ENCODE data around the gene ROCK2.

ROCK2 gene

DNA sequence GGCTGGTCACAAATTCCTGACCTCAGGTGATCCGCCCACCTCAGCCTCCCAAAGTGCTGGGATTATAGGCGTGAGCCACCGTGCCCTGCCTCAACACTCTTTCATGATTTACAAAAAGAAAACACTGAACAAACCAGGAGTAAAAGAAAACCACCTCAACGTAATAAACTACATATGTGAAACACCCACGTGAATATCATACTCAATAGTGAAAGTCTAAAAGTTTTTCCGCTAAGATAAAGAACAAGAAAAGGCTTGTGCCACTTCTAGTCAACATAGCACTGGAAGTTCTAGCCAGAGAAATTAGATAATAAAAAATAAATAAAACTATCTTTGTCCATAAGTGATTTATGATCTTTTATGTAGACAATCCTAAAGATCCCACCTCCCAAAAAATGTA, 68.5 kb downstream of the ROCK2 start:
- ChIA-PET CTCF (no interaction called here), POLR2A (no interaction called here)
- 0 out of 2 replicates have a peak, but pooled peaks cover 3% of the 10 kb centered on the region for H3K4me1 ChIP-seq (ENCODE audit: control insufficient read depth, insufficient read depth, low read length)
- no peaks in the 10 kb centered on the region for H3K9me3 ChIP-seq (ENCODE audit: control insufficient read depth, insufficient read depth, low read depth, low read length)
- H3K4me3 ChIP-seq (ENCODE audit: low read depth, low read length) = no peak overlapping the region
- TF ChIP-seq ZFHX2 (tag by site-specific recombination; conservative IDR thresholded peaks at IDR 0.05) = no peak
- TF ChIP-seq ZXDB (tag by site-specific recombination; IDR thresholded peaks at IDR 0.05) = no peak
- TF ChIP-seq, protein P1, sequence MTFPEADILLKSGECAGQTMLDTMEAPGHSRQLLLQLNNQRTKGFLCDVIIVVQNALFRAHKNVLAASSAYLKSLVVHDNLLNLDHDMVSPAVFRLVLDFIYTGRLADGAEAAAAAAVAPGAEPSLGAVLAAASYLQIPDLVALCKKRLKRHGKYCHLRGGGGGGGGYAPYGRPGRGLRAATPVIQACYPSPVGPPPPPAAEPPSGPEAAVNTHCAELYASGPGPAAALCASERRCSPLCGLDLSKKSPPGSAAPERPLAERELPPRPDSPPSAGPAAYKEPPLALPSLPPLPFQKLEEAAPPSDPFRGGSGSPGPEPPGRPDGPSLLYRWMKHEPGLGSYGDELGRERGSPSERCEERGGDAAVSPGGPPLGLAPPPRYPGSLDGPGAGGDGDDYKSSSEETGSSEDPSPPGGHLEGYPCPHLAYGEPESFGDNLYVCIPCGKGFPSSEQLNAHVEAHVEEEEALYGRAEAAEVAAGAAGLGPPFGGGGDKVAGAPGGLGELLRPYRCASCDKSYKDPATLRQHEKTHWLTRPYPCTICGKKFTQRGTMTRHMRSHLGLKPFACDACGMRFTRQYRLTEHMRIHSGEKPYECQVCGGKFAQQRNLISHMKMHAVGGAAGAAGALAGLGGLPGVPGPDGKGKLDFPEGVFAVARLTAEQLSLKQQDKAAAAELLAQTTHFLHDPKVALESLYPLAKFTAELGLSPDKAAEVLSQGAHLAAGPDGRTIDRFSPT (tag by site-specific recombination; IDR thresholded peaks at IDR 0.05) = no peak
- TF ChIP-seq ZNF2 (tag by site-specific recombination; IDR thresholded peaks at IDR 0.05) = no peak
- TF ChIP-seq ZBTB20 (tag by site-specific recombination; IDR thresholded peaks at IDR 0.05) = no peak
- TF ChIP-seq ZNF404 (tag by site-specific recombination; IDR thresholded peaks at IDR 0.05) = no peak
- no peak for TF ChIP-seq KLF16 (tag by site-specific recombination; IDR thresholded peaks at IDR 0.05)
- TF ChIP-seq GFI1B (tag by site-specific recombination; IDR thresholded peaks at IDR 0.05) = no peak
- peaks cover 9 to 11% of the 10 kb centered on the region in 2 experiments for H3K36me3 ChIP-seq (ENCODE audit: control insufficient read depth in 2 of 2, insufficient read depth in 1 of 2, low read length in 2 of 2)
- no peak overlapping the region for H3K27ac ChIP-seq (ENCODE audit: extremely low read depth, low read depth, low read length)

DNA sequence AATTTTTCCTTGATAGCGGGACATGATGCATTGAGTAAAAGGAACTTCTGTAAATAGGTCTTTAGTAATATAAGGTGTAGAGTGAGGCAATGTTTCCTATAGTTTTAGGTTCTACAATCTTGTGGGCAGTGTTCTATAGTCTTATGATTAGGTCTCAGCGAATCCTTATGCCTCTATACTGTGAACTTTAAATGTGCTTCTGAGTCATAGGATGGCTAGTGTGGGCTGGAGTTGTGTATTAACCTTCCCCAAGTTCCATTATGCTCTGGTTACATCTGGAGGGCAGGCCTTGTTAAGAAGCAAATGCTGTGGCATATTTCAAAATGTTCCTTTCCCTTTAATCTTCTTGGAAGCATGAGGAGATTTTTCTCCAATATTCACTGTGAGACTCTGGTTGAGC, 73.5 kb downstream of the ROCK2 start:
- Histone ChIP-seq H3K9me3 (ENCODE audit: control insufficient read depth, insufficient read depth, low read depth, low read length) (no peaks in the 10 kb centered on the region), H3K4me1 (ENCODE audit: control insufficient read depth, insufficient read depth, low read length) (0 out of 2 replicates have a peak, but pooled peaks cover 3% of the 10 kb centered on the region), H3K27ac (ENCODE audit: extremely low read depth, low read depth, low read length) (no peak overlapping the region), H3K4me3 (ENCODE audit: low read depth, low read length) (no peak overlapping the region), H3K36me3 (ENCODE audit: control insufficient read depth in 2 of 2, insufficient read depth in 1 of 2, low read length in 2 of 2) (peaks cover 0 to 9% of the 10 kb centered on the region in 2 experiments; a peak in 1 of 3 replicates)
- CTCF ChIA-PET = no interaction called here
- TF ChIP-seq, protein P2, sequence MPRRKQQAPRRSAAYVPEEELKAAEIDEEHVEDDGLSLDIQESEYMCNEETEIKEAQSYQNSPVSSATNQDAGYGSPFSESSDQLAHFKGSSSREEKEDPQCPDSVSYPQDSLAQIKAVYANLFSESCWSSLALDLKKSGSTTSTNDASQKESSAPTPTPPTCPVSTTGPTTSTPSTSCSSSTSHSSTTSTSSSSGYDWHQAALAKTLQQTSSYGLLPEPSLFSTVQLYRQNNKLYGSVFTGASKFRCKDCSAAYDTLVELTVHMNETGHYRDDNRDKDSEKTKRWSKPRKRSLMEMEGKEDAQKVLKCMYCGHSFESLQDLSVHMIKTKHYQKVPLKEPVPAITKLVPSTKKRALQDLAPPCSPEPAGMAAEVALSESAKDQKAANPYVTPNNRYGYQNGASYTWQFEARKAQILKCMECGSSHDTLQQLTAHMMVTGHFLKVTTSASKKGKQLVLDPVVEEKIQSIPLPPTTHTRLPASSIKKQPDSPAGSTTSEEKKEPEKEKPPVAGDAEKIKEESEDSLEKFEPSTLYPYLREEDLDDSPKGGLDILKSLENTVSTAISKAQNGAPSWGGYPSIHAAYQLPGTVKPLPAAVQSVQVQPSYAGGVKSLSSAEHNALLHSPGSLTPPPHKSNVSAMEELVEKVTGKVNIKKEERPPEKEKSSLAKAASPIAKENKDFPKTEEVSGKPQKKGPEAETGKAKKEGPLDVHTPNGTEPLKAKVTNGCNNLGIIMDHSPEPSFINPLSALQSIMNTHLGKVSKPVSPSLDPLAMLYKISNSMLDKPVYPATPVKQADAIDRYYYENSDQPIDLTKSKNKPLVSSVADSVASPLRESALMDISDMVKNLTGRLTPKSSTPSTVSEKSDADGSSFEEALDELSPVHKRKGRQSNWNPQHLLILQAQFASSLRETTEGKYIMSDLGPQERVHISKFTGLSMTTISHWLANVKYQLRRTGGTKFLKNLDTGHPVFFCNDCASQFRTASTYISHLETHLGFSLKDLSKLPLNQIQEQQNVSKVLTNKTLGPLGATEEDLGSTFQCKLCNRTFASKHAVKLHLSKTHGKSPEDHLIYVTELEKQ (tag by site-specific recombination; IDR thresholded peaks at IDR 0.05; ENCODE audit: borderline replicate concordance) = no peak
- TF ChIP-seq, protein P3, sequence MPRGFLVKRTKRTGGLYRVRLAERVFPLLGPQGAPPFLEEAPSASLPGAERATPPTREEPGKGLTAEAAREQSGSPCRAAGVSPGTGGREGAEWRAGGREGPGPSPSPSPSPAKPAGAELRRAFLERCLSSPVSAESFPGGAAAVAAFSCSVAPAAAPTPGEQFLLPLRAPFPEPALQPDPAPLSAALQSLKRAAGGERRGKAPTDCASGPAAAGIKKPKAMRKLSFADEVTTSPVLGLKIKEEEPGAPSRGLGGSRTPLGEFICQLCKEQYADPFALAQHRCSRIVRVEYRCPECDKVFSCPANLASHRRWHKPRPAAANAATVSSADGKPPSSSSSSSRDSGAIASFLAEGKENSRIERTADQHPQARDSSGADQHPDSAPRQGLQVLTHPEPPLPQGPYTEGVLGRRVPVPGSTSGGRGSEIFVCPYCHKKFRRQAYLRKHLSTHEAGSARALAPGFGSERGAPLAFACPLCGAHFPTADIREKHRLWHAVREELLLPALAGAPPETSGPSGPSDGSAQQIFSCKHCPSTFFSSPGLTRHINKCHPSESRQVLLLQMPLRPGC (tag by site-specific recombination; IDR thresholded peaks at IDR 0.05) = no peak
- TF ChIP-seq, protein P4, sequence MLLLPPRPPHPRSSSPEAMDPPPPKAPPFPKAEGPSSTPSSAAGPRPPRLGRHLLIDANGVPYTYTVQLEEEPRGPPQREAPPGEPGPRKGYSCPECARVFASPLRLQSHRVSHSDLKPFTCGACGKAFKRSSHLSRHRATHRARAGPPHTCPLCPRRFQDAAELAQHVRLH (tag by site-specific recombination; IDR thresholded peaks at IDR 0.05) = no peak
- no peak for TF ChIP-seq ZNF585B (tag by site-specific recombination; IDR thresholded peaks at IDR 0.05)
- TF ChIP-seq, protein P5, sequence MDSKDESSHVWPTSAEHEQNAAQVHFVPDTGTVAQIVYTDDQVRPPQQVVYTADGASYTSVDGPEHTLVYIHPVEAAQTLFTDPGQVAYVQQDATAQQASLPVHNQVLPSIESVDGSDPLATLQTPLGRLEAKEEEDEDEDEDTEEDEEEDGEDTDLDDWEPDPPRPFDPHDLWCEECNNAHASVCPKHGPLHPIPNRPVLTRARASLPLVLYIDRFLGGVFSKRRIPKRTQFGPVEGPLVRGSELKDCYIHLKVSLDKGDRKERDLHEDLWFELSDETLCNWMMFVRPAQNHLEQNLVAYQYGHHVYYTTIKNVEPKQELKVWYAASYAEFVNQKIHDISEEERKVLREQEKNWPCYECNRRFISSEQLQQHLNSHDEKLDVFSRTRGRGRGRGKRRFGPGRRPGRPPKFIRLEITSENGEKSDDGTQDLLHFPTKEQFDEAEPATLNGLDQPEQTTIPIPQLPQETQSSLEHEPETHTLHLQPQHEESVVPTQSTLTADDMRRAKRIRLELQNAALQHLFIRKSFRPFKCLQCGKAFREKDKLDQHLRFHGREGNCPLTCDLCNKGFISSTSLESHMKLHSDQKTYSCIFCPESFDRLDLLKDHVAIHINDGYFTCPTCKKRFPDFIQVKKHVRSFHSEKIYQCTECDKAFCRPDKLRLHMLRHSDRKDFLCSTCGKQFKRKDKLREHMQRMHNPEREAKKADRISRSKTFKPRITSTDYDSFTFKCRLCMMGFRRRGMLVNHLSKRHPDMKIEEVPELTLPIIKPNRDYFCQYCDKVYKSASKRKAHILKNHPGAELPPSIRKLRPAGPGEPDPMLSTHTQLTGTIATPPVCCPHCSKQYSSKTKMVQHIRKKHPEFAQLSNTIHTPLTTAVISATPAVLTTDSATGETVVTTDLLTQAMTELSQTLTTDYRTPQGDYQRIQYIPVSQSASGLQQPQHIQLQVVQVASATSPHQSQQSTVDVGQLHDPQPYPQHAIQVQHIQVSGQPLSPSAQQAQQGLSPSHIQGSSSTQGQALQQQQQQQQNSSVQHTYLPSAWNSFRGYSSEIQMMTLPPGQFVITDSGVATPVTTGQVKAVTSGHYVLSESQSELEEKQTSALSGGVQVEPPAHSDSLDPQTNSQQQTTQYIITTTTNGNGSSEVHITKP (tag by site-specific recombination; IDR thresholded peaks at IDR 0.05) = no peak
- TF ChIP-seq MEIS1 (CRISPR knock-in tag; IDR thresholded peaks at IDR 0.05; ENCODE audit: borderline replicate concordance) = no peak
- TF ChIP-seq ZBTB8A (tag by site-specific recombination; IDR thresholded peaks at IDR 0.05) = no peak
- no peak for TF ChIP-seq ZNF274 (IDR thresholded peaks at IDR 0.05; ENCODE audit: low read length)
- TF ChIP-seq ZNF274 (tag by site-specific recombination; IDR thresholded peaks at IDR 0.05; ENCODE audit: borderline replicate concordance) = no peak
- no peak for TF ChIP-seq BCL11A (tag by site-specific recombination; IDR thresholded peaks at IDR 0.05; ENCODE audit: low read depth)
- POLR2A ChIA-PET = no interaction called here

Data from HEK293 (cell line).